Activated CD8-positive, alpha-beta memory T cell treated with anti-CD3 and anti-CD28 coated beads, Interleukin-2, amount 50 U/mL, for 1 hour (primary cell): Measurements from ENCODE around the gene CTCF.

ENCODE experiments used
- DNase-seq: peaks from one replicate; pipeline ENCODE4 v3.0.0-alpha.2; 2020; ENCODE audit errors: extremely low read depth

The CTCF gene

GRCh38 chr16:67594256-67594915 is 32.1 kb downstream of the CTCF start:
- DNase-seq, result no peak

GRCh38 chr16:67594956-67595355 is 32.6 kb downstream of the CTCF start:
- DNase-seq, result no peak

- DNase-seq, result no peak
Observed at GRCh38 chr16:67598527-67598926, 36.2 kb downstream of the CTCF start.

GRCh38 chr16:67605641-67606040 is 43.3 kb downstream of the CTCF start:
- DNase-seq, result no peak

- DNase-seq, result no peak
Observed at GRCh38 chr16:67606632-67607031, 44.3 kb downstream of the CTCF start.

GRCh38 chr16:67608364-67608763 is 46.0 kb downstream of the CTCF start:
- no peak for DNase-seq

GRCh38 chr16:67613808-67614207 is 51.5 kb downstream of the CTCF start:
- DNase-seq, result no peak

- DNase-seq, result no peak
Observed at GRCh38 chr16:67628216-67628615, 65.9 kb downstream of the CTCF start.

- DNase-seq, result no peak
Observed at GRCh38 chr16:67632415-67633172, 70.3 kb downstream of the CTCF start.

GRCh38 chr16:67636713-67637112 is 74.4 kb downstream of the CTCF start:
- no peak for DNase-seq

GRCh38 chr16:67637625-67638024 is 75.3 kb downstream of the CTCF start:
- no peak for DNase-seq

GRCh38 chr16:67641779-67642708 is 79.7 kb downstream of the CTCF start:
- no peak for DNase-seq

GRCh38 chr16:67644038-67644437 is 81.7 kb downstream of the CTCF start:
- no peak for DNase-seq

GRCh38 chr16:67645397-67646121 is 83.2 kb downstream of the CTCF start:
- no peak for DNase-seq

- DNase-seq, result no peak
Observed at GRCh38 chr16:67647111-67647651, 84.9 kb downstream of the CTCF start.

- DNase-seq, result no peak
Observed at GRCh38 chr16:67647681-67648080, 85.4 kb downstream of the CTCF start.

GRCh38 chr16:67648088-67648763 is 85.9 kb downstream of the CTCF start:
- no peak for DNase-seq

- DNase-seq, result no peak
Observed at GRCh38 chr16:67648764-67649407, 86.6 kb downstream of the CTCF start.

GRCh38 chr16:67649494-67649931 is 87.2 kb downstream of the CTCF start:
- no peak for DNase-seq

GRCh38 chr16:67650023-67650422 is 87.7 kb downstream of the CTCF start:
- no peak for DNase-seq
